Breast epithelium (tissue), 4 donors: ENCODE data around the gene TBC1D23. TPM values are rescaled to one million over a fixed set of nuclear protein-coding genes. Genes with fewer than 3 reads are reported as not detected.

Experiments
- DNase-seq, 2 donors: peaks; one replicate each; pipeline ENCODE4 v3.0.0-alpha.2; 2019; ENCODE audit warnings: low spot score in 2 of 2
- H3K27ac ChIP-seq, 2 donors: fragments of 200-600 bp; sonication (generic) in 1 of 2; one replicate each; pipeline ENCODE4 v1.5.1; 2016 to 2019; ENCODE audit warnings: mild to moderate bottlenecking in 1 of 2
- H3K27me3 ChIP-seq, 2 donors: fragments of 200-600 bp; sonication (generic) in 1 of 2; one replicate each; pipeline versions ENCODE4 v1.5.1 to v1.6.0; 2017 to 2019; ENCODE audit warnings: control low read depth in 1 of 2, mild to moderate bottlenecking in 1 of 2
- H3K36me3 ChIP-seq: fragments of 200-600 bp; one replicate; pipeline ENCODE4 v1.5.1; 2019
- H3K4me1 ChIP-seq, 2 donors: fragments of 200-600 bp; sonication (generic); one replicate each; pipeline ENCODE4 v1.5.1; 2016 to 2019; ENCODE audit warnings: control low read depth in 1 of 2
- H3K4me3 ChIP-seq, 3 donors: fragments of 200-600 bp; sonication (generic); 1 replicate in 2 of 3; 2 replicates in 1 of 3; pipeline ENCODE4 v1.5.1; 2016 to 2019; ENCODE audit warnings: mild to moderate bottlenecking in 3 of 3, moderate library complexity in 2 of 3
- H3K9me3 ChIP-seq, 2 donors: fragments of 200-600 bp; sonication (generic) in 1 of 2; one replicate each; pipeline ENCODE4 v1.5.1; 2016 to 2019; ENCODE audit warnings: control low read depth in 1 of 2
- CTCF ChIP-seq, 3 donors: fragments of 450-650 bp; IDR thresholded peaks; one replicate each; pipeline ENCODE4 v1.5.1; 2016 to 2017; ENCODE audit warnings: antibody characterized with exemption in 3 of 3, mild to moderate bottlenecking in 3 of 3, moderate library complexity in 3 of 3
- POLR2A ChIP-seq: fragments of 450-650 bp; IDR thresholded peaks from one replicate; pipeline ENCODE4 v1.6.1; 2016; ENCODE audit warnings: antibody characterized with exemption, mild to moderate bottlenecking, moderate library complexity
- POLR2AphosphoS5 ChIP-seq, 3 donors: sonication (generic); formaldehyde crosslinking; IDR thresholded peaks; one replicate each; pipeline ENCODE4 v1.6.1; 2017; ENCODE audit warnings: antibody characterized with exemption in 3 of 3
- intact Hi-C: fragments of 100-400 bp; cut with DNase I; formaldehyde crosslinking; loops from one replicate; pipeline ENCODE4 v1.15.1; 2023; ENCODE audit warnings: low total_unique reads
- total RNA-seq, 3 donors: library from RNA; depleted of rRNA; stranded (reverse); fragments of >200 nt; gene quantifications; one replicate each; pipeline ENCODE4 v1.1.0, GENCODE V29; 2016

TBC1D23 gene
- total RNA-seq, 3 donors from 2014 or later, result 32.8 to 48.2 (median 42.9) TPM

GRCh38 chr3:100263583-100263982 lies 2.8 kb downstream of the TBC1D23 start:
- Histone ChIP-seq H3K27me3 (no peaks in the 10 kb centered on the region), H3K4me1 (peaks cover 0 to 11% of the 10 kb centered on the region in 2 donors), H3K4me3 (peak overlapping the region in 1 of 3 donors; percentile 1), H3K9me3 (no peaks in the 10 kb centered on the region), H3K27ac (no peak overlapping the region), H3K36me3 (no peaks in the 10 kb centered on the region)
- TF ChIP-seq POLR2A, result no peak
- no peak for TF ChIP-seq POLR2AphosphoS5 (IDR thresholded peaks at IDR 0.05)
- TF ChIP-seq CTCF (IDR thresholded peaks at IDR 0.05), result no peak
- intact Hi-C loops, result no loop called here
- no peak for DNase-seq

- Histone ChIP-seq H3K4me1 (peaks cover 0 to 11% of the 10 kb centered on the region in 2 donors), H3K4me3 (no peak overlapping the region), H3K27me3 (no peaks in the 10 kb centered on the region), H3K27ac (no peak overlapping the region), H3K36me3 (no peaks in the 10 kb centered on the region), H3K9me3 (no peaks in the 10 kb centered on the region)
- TF ChIP-seq POLR2AphosphoS5 (IDR thresholded peaks at IDR 0.05), result no peak
- no peak for TF ChIP-seq POLR2A
- TF ChIP-seq CTCF (IDR thresholded peaks at IDR 0.05), result no peak
- intact Hi-C loops, result no loop called here
- DNase-seq, result no peak
Measured at GRCh38 chr3:100264242-100264641, 3.5 kb downstream of the TBC1D23 start.

- H3K4me1 ChIP-seq, result peaks cover 0 to 11% of the 10 kb centered on the region in 2 donors
- intact Hi-C loops, result no loop called here
Measured at GRCh38 chr3:100265016-100265415, 4.2 kb downstream of the TBC1D23 start.

GRCh38 chr3:100266531-100266930 lies 5.7 kb downstream of the TBC1D23 start:
- TF ChIP-seq CTCF (IDR thresholded peaks at IDR 0.05) (no peak), POLR2AphosphoS5 (IDR thresholded peaks at IDR 0.05) (no peak), POLR2A (no peak)

More at GRCh38 chr3:100265016-100265415, 4.2 kb downstream of the TBC1D23 start:
- no peak overlapping the region for H3K27ac ChIP-seq
- H3K27me3 ChIP-seq, result no peaks in the 10 kb centered on the region
- no peaks in the 10 kb centered on the region for H3K36me3 ChIP-seq
- TF ChIP-seq POLR2AphosphoS5 (IDR thresholded peaks at IDR 0.05) (no peak), CTCF (IDR thresholded peaks at IDR 0.05) (no peak), POLR2A (no peak)
- H3K9me3 ChIP-seq, result no peaks in the 10 kb centered on the region
- no peak overlapping the region for H3K4me3 ChIP-seq
- DNase-seq, result no peak

GRCh38 chr3:100268156-100268555 lies 7.4 kb downstream of the TBC1D23 start:
- TF ChIP-seq POLR2A, result no peak
- TF ChIP-seq POLR2AphosphoS5 (IDR thresholded peaks at IDR 0.05), result no peak
- no peak for TF ChIP-seq CTCF (IDR thresholded peaks at IDR 0.05)
- Histone ChIP-seq H3K4me3 (no peak overlapping the region), H3K4me1 (no peaks in the 10 kb centered on the region), H3K9me3 (no peaks in the 10 kb centered on the region), H3K27ac (no peak overlapping the region), H3K27me3 (no peaks in the 10 kb centered on the region), H3K36me3 (no peaks in the 10 kb centered on the region)
- intact Hi-C loops, result no loop called here
- DNase-seq, result no peak

More at GRCh38 chr3:100266531-100266930, 5.7 kb downstream of the TBC1D23 start:
- Histone ChIP-seq H3K27ac (no peak overlapping the region), H3K4me1 (peaks cover 0 to 11% of the 10 kb centered on the region in 2 donors), H3K36me3 (no peaks in the 10 kb centered on the region), H3K27me3 (no peaks in the 10 kb centered on the region), H3K9me3 (no peaks in the 10 kb centered on the region), H3K4me3 (no peak overlapping the region)
- no peak for DNase-seq
- intact Hi-C loops, result no loop called here
